Left lung (tissue), 10 donors: ENCODE data around the gene KRT12. TPM values are rescaled to one million over a fixed set of nuclear protein-coding genes. Genes with fewer than 3 reads are reported as not detected.
A peak's percentile ranks its signal among the peaks of the same experiment; 100 is the strongest.

Experiments used
- ATAC-seq: fragments of 200-7000 bp; cut with Tn5 transposase; one replicate; pipeline ENCODE4 v1.9.1; 2020; ENCODE audit warnings: moderate library complexity
- DNase-seq, 4 donors: peaks; one replicate each; pipeline ENCODE4 v3.0.0-alpha.2; 2013 to 2020
- H3K27ac ChIP-seq, 2 donors: fragments of 200-600 bp; sonication (generic) in 1 of 2; one replicate each; pipeline versions ENCODE4 v1.5.0 to v1.8.0; 2020 to 2021
- H3K27me3 ChIP-seq, 2 donors: fragments of 200-600 bp; sonication (generic) in 1 of 2; one replicate each; pipeline versions ENCODE4 v1.5.0 to v1.8.0; 2020 to 2021
- H3K36me3 ChIP-seq, 2 donors: fragments of 200-600 bp; sonication (generic) in 1 of 2; one replicate each; pipeline versions ENCODE4 v1.5.0 to v1.8.0; 2020 to 2021
- H3K4me1 ChIP-seq, 2 donors: fragments of 200-600 bp; one replicate each; pipeline ENCODE4 v1.8.0; 2021
- H3K4me3 ChIP-seq, 2 donors: fragments of 200-600 bp; sonication (generic) in 1 of 2; one replicate each; pipeline versions ENCODE4 v1.5.0 to v1.8.0; 2020 to 2021; ENCODE audit warnings: mild to moderate bottlenecking in 1 of 2
- H3K9me3 ChIP-seq, 2 donors: fragments of 200-600 bp; sonication (generic) in 1 of 2; one replicate each; pipeline versions ENCODE4 v1.5.0 to v1.8.0; 2020 to 2021
- intact Hi-C, 2 donors: fragments of 100-400 bp; cut with DNase I; formaldehyde crosslinking; loops; one replicate each; pipeline versions ENCODE4 v1.11.2 to v1.14.2; 2022
- polyA plus RNA-seq, 6 donors: library from polyadenylated mRNA; unstranded; fragments of 120-200 nt; gene quantifications; one replicate each; pipeline ENCODE4 v1.2.1, GENCODE V29; 2013; ENCODE audit not compliant: insufficient read length in 6 of 6
- total RNA-seq, 2 donors: library from RNA; stranded (reverse); fragmentation: NEBNext Ultra II Directional; extraction: Animal tissue kit (Norgen Biotek cat#: 25700); gene quantifications; one replicate each; pipeline ENCODE4 v1.2.1, GENCODE V29; 2021
- TF ChIP-seq, protein P1 (sequence below), 2 donors: fragments of 200-600 bp; sonication (generic) in 1 of 2; IDR thresholded peaks; one replicate each; pipeline versions ENCODE4 v1.5.0 to v1.8.0; 2021; ENCODE audit warnings: antibody characterized with exemption in 2 of 2
- donor health status: DM: no; HTN: yes; CAD: no.
- donor health status: DM: no; HTN: no; CAD: no.

Gene KRT12
- total and polyA plus RNA-seq, 8 donors, result 0.10 to 0.26 (median 0.21) TPM; not detected in 5

DNA sequence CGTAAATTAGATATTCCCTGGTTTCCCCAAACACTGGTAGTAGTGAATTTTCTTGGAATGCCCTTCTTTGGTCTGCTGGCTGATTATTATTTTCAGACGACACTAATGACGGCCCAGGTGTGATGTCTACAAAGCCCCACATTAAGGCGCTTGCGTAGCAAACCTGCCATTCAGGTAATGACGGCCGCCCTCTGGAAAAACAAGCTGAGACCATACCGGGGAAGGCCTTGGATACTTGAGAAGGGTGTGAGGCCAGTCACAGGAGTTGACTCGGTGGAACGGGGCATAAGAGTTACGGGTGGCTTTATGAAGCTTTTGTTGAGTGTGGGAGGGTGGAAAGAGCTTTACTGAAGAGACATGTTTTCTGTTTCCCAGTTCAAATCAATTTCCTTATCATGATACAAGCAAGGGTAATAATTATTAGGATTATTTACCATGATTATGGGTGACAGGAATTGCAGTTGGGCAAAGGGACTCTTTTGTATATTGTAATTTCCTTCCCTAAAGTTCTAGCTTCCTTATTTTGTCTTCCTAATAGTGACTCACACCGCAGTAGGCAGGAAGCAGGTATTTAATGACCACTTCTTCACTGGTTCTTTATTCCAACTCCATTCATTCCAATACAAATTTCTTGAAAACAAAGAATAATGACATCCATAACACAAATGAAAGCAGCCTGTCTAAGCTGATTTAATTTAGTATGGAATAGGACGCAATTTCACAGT is 45.6 kb upstream of the KRT12 start:
- Histone ChIP-seq H3K27ac (peak overlapping the region in 1 of 2 donors; percentile 73), H3K9me3 (no peaks in the 10 kb centered on the region), H3K36me3 (no peaks in the 10 kb centered on the region), H3K4me1 (peaks cover 0 to 54% of the 10 kb centered on the region in 2 donors), H3K27me3 (peaks cover 0 to 13% of the 10 kb centered on the region in 2 donors), H3K4me3 (no peak overlapping the region)
- intact Hi-C loops, result no loop called here
- DNase-seq, result no peak
- no peak for ATAC-seq
- TF ChIP-seq, protein P1, sequence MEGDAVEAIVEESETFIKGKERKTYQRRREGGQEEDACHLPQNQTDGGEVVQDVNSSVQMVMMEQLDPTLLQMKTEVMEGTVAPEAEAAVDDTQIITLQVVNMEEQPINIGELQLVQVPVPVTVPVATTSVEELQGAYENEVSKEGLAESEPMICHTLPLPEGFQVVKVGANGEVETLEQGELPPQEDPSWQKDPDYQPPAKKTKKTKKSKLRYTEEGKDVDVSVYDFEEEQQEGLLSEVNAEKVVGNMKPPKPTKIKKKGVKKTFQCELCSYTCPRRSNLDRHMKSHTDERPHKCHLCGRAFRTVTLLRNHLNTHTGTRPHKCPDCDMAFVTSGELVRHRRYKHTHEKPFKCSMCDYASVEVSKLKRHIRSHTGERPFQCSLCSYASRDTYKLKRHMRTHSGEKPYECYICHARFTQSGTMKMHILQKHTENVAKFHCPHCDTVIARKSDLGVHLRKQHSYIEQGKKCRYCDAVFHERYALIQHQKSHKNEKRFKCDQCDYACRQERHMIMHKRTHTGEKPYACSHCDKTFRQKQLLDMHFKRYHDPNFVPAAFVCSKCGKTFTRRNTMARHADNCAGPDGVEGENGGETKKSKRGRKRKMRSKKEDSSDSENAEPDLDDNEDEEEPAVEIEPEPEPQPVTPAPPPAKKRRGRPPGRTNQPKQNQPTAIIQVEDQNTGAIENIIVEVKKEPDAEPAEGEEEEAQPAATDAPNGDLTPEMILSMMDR (IDR thresholded peaks at IDR 0.05), result no peak

DNA sequence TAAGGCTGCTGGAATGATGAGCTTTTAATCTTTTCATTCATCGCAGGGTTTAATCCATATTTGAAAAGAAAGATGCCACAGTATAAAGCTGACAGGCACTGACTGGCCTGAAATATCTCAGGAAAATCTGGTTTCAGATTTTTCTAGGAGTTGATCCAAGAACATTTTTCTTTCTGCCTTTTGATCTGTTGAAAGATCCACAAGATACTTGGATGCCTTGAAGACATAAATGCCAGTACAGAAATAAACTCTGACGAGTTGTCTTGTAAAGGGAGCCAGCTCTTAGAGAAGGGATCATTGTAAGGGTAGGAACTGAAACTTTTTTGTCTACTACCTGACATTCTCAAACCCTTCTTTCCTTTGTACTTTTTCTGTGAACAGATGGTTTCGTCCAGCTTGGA is 43.4 kb upstream of the KRT12 start:
- Histone ChIP-seq H3K4me1 (peaks cover 0 to 45% of the 10 kb centered on the region in 2 donors), H3K27me3 (peaks cover 0 to 18% of the 10 kb centered on the region in 2 donors), H3K4me3 (no peak overlapping the region), H3K9me3 (no peaks in the 10 kb centered on the region), H3K27ac (no peak overlapping the region), H3K36me3 (no peaks in the 10 kb centered on the region)
- TF ChIP-seq, protein P1 (IDR thresholded peaks at IDR 0.05), result no peak
- DNase-seq (no peak), ATAC-seq (no peak)
- intact Hi-C loops, result no loop called here

DNA sequence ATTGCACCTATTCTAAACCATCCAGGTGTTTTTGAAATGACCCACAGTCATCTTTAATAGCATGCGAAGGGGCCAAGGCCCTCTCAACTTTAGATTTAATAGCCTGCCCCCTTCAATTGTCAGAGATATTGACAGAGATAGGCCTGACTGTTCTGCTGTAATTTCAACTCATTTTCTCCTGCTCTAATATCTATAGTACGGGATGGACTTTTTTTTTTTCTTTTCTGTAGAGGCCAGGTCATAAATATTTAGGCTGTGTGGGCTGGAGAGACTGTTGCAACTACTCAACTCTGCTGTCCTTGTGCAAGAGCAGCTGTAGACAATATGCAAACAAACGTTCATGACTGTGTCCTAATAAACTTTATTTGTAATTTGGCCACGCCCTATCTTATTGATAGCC is 42.7 kb upstream of the KRT12 start:
- peaks cover 0 to 38% of the 10 kb centered on the region in 2 donors for H3K4me1 ChIP-seq
- no peak overlapping the region for H3K4me3 ChIP-seq
- intact Hi-C loops, result loop anchor here in 1 of 2 donors (10.0 kb wide), 1 partner anchor 635 kb away; no protein-coding TSS in a partner anchor
- DNase-seq, result peak in 1 of 4 donors; percentile 18
- no peaks in the 10 kb centered on the region for H3K9me3 ChIP-seq
- H3K36me3 ChIP-seq, result no peaks in the 10 kb centered on the region
- H3K27ac ChIP-seq, result peak overlapping the region in 1 of 2 donors; percentile 0
- peak; percentile 56 for ATAC-seq
- TF ChIP-seq, protein P1 (IDR thresholded peaks at IDR 0.05), result no peak
- peaks cover 0 to 25% of the 10 kb centered on the region in 2 donors for H3K27me3 ChIP-seq

DNA sequence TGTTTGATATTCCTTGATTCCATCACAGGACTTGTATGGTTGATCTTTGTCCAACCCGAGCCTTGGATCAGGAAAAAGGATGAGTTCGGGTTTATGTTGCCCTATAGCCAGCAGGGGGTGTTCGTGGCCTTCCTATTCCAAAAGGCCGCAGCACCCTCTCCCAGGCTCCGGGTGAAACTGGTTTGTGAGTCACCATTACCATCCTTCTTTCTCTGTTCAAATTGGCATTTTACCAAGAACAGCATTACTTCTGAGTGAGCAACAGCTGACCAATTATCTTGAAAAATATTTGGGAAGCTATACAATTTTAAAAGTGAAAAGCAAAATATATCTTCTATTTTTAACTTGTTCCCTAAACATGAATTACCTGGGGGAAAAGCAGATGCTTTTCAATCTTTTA is 42.3 kb upstream of the KRT12 start:
- DNase-seq (peak; percentile 61 to 80 (median 76)), ATAC-seq (peak; percentile 99)
- H3K9me3 ChIP-seq, result no peaks in the 10 kb centered on the region
- H3K27ac ChIP-seq, result peak overlapping the region in 1 of 2 donors; percentile 0
- H3K4me3 ChIP-seq, result no peak overlapping the region
- H3K4me1 ChIP-seq, result peaks cover 0 to 36% of the 10 kb centered on the region in 2 donors
- intact Hi-C loops, result loop anchor here in 1 of 2 donors (10.0 kb wide), 1 partner anchor 635 kb away; no protein-coding TSS in a partner anchor
- TF ChIP-seq, protein P1 (IDR thresholded peaks at IDR 0.05), result peak; percentile 69
- H3K36me3 ChIP-seq, result no peaks in the 10 kb centered on the region
- peaks cover 0 to 26% of the 10 kb centered on the region in 2 donors for H3K27me3 ChIP-seq

DNA sequence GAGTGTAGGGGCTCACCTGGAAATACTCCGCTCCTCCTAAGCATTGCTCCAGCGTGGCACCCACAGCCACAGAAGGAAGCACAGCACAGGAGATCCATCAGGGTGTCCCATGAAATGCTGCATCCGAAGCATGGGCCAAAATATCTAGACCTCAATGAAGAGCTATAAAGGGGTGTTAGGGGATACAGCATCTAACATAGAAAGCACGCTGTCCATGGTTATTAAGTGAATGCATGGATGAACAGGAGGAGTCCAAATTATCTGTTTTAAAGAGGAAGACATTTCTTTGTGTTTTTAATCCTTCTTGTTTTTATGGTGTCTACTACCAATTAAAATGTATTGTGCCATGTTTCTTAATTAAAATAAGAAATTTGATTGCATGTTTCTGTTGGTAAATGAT is 39.6 kb upstream of the KRT12 start:
- H3K9me3 ChIP-seq, result no peaks in the 10 kb centered on the region
- intact Hi-C loops, result loop anchor here in 1 of 2 donors (10.0 kb wide), 1 partner anchor 638 kb away; no protein-coding TSS in a partner anchor
- TF ChIP-seq, protein P1 (IDR thresholded peaks at IDR 0.05), result no peak
- peaks cover 0 to 30% of the 10 kb centered on the region in 2 donors for H3K4me1 ChIP-seq
- H3K27me3 ChIP-seq, result peaks cover 0 to 26% of the 10 kb centered on the region in 2 donors
- no peaks in the 10 kb centered on the region for H3K36me3 ChIP-seq
- ATAC-seq (no peak), DNase-seq (no peak)
- H3K4me3 ChIP-seq, result no peak overlapping the region
- no peak overlapping the region for H3K27ac ChIP-seq
